Heart left ventricle (tissue), 13 donors: ENCODE data around the gene C2orf69.

Experiments used
- POLR2A ChIP-seq, 2 donors: fragments of 450-650 bp; IDR thresholded peaks; one replicate each; pipeline ENCODE4 v1.6.1; 2017; ENCODE audit warnings: antibody characterized with exemption in 2 of 2, mild to moderate bottlenecking in 2 of 2, moderate library complexity in 2 of 2
- TF ChIP-seq, protein P1 (sequence below), 12 donors: fragments of 200-600 bp; sonication (generic) in 4 of 12; IDR thresholded peaks; one replicate each; pipeline versions ENCODE4 v1.5.0 to v1.8.0; 2018 to 2022; ENCODE audit warnings: antibody characterized with exemption in 12 of 12, mild to moderate bottlenecking in 5 of 12
- donor health status: ischemic (EF 13 %, LVEDD 7.1; RV severe dilation, severe dysfunction).
- donor health status: DM: no; HTN: yes; CAD: no.
- donor health status: DM: no; HTN: no; CAD: no.
- donor health status: ischemic (EF 25% LVEDD 6.9; RV normal size, moderate dysfunction).
- donor health status: ischemic (EF 25% LVEDD 5.7; RV mildly dilated, moderate dysfunction).
- donor health status: ischemic (EF 35%, LVEDD 5.7; RV mildly dilated, moderate dysfunction).
- donor health status: nonischemic (EF 11% LVEDD 7.7; RV severe dilation, severe dysfunction).
- donor health status: DM: yes; HTN: yes; CAD: no.
- donor health status: PGD.
- donor health status: ischemic (EF 29% LVEDD 5.4; RV normal size, mild dysfunction).
- donor health status: nonischemic (EF 23%, LVEDD 6.1; RV moderate dilation, normal function).

GRCh38 chr2:199895406-199895805 is 15.7 kb upstream of the C2orf69 start:
- TF ChIP-seq, protein P1, sequence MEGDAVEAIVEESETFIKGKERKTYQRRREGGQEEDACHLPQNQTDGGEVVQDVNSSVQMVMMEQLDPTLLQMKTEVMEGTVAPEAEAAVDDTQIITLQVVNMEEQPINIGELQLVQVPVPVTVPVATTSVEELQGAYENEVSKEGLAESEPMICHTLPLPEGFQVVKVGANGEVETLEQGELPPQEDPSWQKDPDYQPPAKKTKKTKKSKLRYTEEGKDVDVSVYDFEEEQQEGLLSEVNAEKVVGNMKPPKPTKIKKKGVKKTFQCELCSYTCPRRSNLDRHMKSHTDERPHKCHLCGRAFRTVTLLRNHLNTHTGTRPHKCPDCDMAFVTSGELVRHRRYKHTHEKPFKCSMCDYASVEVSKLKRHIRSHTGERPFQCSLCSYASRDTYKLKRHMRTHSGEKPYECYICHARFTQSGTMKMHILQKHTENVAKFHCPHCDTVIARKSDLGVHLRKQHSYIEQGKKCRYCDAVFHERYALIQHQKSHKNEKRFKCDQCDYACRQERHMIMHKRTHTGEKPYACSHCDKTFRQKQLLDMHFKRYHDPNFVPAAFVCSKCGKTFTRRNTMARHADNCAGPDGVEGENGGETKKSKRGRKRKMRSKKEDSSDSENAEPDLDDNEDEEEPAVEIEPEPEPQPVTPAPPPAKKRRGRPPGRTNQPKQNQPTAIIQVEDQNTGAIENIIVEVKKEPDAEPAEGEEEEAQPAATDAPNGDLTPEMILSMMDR (IDR thresholded peaks at IDR 0.05): no peak
- no peak for TF ChIP-seq POLR2A (IDR thresholded peaks at IDR 0.05)
